GM21423 (cell line): ENCODE results near the gene FSHR.

Experiments used
- ATAC-seq: cut with Tn5 transposase; IDR thresholded peaks from one replicate; pipeline ENCODE4 v1.9.1; 2021; ENCODE audit warnings: mild to moderate bottlenecking, moderate library complexity; ENCODE audit not compliant: unreplicated experiment

FSHR gene

GRCh38 chr2:49154140-49154539, at the start of gene FSHR:
TSS of gene FSHR (minus strand) at chr2:49154515. CDS start at chr2:49154417, 98 bp downstream.
- no peak for ATAC-seq

DNA sequence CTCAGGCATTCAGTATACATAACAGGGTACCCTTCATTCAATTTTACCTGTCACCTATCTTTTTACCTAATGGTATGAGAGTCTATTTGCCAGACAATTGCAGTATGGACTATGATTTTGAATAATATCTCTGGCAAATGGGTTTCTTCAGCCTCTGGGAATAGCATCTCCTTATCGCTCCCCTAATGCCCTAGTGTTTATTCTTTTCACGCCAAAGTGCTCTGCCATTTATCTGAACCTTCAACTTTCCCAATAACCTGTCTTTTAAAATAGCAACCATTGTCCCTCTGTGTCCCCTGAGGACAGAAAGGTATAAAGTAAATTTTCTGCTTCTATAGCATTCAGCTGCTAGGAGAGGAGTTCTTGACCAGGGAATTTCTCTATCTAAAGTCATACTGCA, 45.0 kb upstream of the FSHR start:
- no peak for ATAC-seq

GRCh38 chr2:49194701-49195100, 40.4 kb upstream of the FSHR start:
- no peak for ATAC-seq

GRCh38 chr2:49192036-49192435, 37.7 kb upstream of the FSHR start:
- ATAC-seq: no peak

DNA sequence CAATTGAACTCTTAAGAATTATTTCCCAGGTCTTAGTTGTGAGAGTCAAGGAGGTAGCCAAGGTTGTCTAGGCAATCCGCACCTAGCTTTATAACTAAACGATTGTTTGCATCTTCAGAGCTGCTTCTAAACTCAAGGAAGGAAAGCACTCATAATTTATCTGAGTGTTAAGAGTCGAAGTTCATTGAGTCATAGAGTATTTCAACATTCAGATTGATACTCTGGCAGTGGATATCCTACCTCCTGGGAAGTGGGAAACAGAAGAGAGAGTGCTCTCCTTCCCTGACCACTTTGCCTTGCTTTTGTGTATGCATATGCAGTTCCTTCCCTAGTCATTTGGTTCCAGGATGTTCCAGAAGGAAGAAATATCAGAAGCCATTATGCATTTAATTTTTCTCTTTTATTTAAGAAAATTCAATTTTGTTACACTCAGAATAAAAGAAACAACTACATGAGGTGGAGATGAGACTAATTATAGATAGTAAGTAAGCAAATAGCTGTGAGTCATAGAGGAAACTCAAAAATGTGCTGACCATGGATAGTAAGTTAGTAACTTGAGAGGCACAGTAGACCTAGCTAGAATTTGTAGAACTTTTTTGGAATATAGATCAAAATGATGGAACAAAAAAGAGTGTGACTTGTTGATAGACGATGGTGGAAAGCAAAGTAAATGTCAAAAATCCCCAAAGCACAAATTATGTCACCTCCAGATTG, 35.4 kb upstream of the FSHR start:
- ATAC-seq: no peak

DNA sequence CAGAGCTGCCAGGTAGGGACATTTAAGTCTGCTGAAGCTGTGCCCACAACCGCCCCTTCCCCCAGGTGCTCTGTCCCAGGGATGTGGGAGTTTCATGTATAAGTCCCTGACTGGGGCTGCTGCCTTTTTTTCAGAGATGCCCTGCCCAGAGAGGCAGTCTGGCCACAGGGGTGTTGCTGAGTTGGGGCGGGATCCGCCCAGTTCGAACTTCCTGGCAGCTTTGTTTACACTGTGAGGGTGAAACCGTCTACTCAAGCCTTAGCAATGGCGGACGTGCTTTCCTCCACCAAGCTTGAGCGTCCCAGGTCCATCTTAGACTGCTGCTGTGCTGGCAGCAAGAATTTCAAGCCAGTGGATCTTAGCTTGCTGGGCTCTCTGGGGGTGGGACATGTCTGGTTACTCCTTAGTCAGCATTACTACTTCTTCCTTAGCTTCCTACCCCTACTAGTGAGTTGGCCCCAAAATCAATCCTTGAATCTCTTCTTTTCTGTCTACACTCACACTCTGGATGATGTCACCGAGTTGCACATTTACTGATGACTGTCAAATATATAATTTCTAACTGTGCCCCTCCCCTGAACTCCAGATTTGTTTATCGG, 31.8 kb upstream of the FSHR start:
- ATAC-seq: no peak

GRCh38 chr2:49178656-49179055, 24.3 kb upstream of the FSHR start:
- ATAC-seq: no peak

DNA sequence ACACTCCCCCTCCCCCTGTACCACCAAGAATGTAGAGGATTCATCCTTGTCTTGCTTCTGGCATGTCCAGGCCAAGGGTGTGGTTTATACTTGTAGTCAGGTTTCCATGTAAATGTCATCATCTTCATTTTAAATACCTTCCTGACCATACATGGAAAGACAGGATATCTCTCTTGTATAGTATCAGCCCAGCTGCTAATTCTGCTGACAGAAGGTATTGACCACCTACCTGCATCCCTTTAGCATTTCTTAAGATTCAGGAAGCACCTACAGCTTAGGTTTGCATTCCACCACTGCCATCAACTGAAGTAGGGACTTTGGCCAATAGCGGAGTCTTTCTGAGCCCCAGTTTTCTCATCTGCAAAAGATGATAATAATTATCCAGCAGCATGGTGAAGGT, 22.9 kb upstream of the FSHR start:
- no peak for ATAC-seq

- ATAC-seq: no peak
Measured at GRCh38 chr2:49175831-49176230, 21.5 kb upstream of the FSHR start.

- ATAC-seq: no peak
Measured at GRCh38 chr2:49174750-49175149, 20.4 kb upstream of the FSHR start.

GRCh38 chr2:49167131-49167530, 12.8 kb upstream of the FSHR start:
- no peak for ATAC-seq

DNA sequence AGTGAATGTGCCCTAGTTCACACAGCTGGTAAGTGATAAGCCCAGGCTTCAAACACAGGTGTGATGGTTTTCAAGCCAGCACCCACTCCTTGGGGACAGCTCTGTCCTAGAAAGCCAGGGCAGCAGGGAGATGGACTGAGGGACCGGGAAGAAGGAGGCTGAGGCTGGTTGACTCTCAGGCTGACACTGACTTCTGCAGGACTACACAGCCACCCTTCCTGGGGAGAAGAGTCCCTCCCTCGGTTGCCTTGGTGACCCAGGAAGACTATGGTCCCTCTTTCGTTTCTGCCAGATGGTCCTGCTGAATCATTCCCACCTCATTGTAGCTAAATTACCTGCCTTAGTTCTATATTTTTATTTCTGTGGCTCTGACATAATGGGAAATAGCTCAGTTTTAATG, 11.3 kb upstream of the FSHR start:
- no peak for ATAC-seq

GRCh38 chr2:49164729-49165128, 10.4 kb upstream of the FSHR start:
- ATAC-seq: no peak

DNA sequence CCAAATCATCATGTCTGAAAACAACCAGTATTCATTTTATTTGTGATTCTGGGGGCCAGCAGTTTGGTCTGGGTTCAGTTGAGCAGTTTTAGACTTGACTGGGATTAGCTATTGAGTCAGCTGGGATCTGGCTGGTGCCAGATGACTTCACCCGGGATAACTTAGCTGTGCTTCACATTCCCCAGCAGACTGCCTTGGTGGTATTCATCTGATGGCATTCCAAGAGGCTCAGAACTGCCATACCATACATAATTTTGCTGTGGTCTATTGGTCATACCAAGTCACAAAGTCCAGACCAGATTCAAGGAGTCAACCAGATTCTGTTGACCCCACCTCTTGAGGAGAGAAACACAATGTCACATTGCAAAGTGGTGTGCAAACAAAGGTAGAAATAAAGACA, 7.8 kb upstream of the FSHR start:
- ATAC-seq: no peak

- no peak for ATAC-seq
Measured at GRCh38 chr2:49154891-49155290, 576 bp upstream of the FSHR start.

- no peak for ATAC-seq
Measured at GRCh38 chr2:49153252-49153651, 1.1 kb downstream of the FSHR start.

GRCh38 chr2:49152824-49153223, 1.5 kb downstream of the FSHR start:
- ATAC-seq: no peak

- ATAC-seq: no peak
Measured at GRCh38 chr2:49146401-49146800, 7.9 kb downstream of the FSHR start.

- no peak for ATAC-seq
Measured at GRCh38 chr2:49131801-49132200, 22.5 kb downstream of the FSHR start.

DNA sequence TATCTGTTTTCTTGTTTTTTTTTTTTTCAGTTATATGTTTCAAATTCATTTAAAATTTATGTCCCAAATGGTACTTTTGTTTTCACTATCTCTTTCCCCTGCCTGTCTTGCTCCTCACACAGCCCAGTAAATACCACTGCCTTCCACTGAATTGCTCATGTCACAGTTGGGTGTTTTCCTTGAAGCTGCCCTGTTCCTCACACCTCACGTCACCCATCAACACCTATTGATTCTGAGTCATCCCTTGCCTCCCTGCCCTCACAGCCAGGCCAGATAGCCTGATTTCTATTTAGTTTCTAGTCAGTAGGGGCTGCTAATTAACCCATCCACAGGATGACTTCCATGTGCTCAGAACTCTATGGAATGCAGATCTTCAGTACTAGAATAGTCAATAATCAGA, 25.3 kb downstream of the FSHR start:
- ATAC-seq: peak; percentile 49

DNA sequence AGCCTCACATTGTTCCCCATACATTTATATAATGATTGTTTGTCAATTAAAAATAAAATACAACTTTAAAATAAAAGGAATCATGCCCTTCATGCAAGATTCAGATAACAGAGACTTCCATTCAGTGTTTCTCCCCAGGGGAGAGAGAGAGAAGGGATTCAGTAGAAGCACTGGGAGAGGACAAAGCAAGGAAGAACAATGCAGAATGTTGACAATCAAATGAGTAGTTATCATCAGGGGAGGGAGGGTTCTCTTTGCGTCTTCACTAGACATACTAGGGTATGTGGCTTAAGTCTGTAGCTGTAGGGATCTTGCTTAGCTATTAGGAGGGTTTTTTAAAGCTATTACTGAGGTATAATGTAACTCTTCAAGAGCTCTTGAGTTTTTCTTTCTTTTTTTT, 30.7 kb downstream of the FSHR start:
- ATAC-seq: no peak

GRCh38 chr2:49122107-49122506, 32.2 kb downstream of the FSHR start:
- ATAC-seq: no peak

DNA sequence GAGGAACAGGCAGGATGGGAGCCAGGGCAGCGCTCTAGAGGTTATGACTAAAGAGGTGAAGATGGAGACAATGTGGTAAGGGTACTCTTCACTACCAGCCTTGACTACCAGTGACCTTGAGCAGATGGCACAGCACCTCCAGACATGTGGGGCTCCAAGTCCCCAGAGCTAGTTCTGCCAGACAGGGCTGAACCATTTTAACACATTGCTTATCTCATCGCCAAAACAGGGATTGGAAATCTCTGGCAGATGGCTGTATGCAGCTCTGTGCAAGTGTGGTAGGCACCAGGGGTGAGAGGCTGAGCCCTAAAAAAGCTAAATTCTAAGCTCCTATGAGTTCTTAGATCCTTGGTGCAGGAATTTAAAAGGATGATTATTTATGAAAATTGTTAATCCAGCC, 41.3 kb downstream of the FSHR start:
- no peak for ATAC-seq
